ENCODE measurements around the gene THRSP. TPM values are rescaled to one million over a fixed set of nuclear protein-coding genes. Genes with fewer than 3 reads are reported as not detected.

Gene THRSP
- total and polyA plus RNA-seq, 2 of the 8 experiments (the other 6 are each of a cell fraction or from before 2014, with no cell fraction given), result 0.11 TPM; not detected in 1

DNA sequence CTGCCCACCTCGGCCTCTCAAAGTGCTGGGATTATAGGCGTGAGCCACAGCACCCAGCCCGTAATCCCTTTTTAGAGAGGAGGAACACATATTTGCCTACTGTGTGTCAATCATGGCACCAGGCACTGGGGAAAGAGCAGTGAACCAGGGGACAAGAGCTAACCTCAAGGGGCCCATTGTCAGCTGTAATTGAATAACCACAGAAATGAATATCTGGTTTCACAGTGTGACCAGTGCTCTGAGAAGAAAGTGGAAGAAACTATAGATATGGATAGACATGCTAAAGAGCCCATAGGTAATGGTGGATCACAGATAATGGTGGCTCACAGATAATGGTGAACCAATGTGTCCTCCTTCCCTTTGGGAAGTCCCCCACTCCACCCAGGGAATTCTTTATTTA lies 32.0 kb upstream of the THRSP start (continued):
- TF ChIP-seq CHD7 (IDR thresholded peaks at IDR 0.05; ENCODE audit: insufficient replicate concordance, low read length), result no peak
- TF ChIP-seq SIX5 (IDR thresholded peaks at IDR 0.05; ENCODE audit: low read depth, low read length), result no peak
- no peak for TF ChIP-seq HDAC6 (IDR thresholded peaks at IDR 0.05; ENCODE audit: low read depth, low read length)
- no peak for TF ChIP-seq BCL11A (IDR thresholded peaks at IDR 0.05; ENCODE audit: low read depth in 2 of 2, low read length in 2 of 2)
- no peak for TF ChIP-seq RFX5 (IDR thresholded peaks at IDR 0.05; ENCODE audit: borderline replicate concordance, low read depth, low read length)
- TF ChIP-seq JUN (IDR thresholded peaks at IDR 0.05; ENCODE audit: low read depth, low read length), result no peak
- TF ChIP-seq SP1 (IDR thresholded peaks at IDR 0.05; ENCODE audit: low read depth, low read length), result no peak
- TF ChIP-seq, protein P1, sequence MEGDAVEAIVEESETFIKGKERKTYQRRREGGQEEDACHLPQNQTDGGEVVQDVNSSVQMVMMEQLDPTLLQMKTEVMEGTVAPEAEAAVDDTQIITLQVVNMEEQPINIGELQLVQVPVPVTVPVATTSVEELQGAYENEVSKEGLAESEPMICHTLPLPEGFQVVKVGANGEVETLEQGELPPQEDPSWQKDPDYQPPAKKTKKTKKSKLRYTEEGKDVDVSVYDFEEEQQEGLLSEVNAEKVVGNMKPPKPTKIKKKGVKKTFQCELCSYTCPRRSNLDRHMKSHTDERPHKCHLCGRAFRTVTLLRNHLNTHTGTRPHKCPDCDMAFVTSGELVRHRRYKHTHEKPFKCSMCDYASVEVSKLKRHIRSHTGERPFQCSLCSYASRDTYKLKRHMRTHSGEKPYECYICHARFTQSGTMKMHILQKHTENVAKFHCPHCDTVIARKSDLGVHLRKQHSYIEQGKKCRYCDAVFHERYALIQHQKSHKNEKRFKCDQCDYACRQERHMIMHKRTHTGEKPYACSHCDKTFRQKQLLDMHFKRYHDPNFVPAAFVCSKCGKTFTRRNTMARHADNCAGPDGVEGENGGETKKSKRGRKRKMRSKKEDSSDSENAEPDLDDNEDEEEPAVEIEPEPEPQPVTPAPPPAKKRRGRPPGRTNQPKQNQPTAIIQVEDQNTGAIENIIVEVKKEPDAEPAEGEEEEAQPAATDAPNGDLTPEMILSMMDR (IDR thresholded peaks at IDR 0.05; ENCODE audit: control extremely low read depth in 1 of 3, insufficient read depth in 1 of 3, low read depth in 1 of 3, low read length in 3 of 3), result no peak
- no peak for TF ChIP-seq TCF12 (IDR thresholded peaks at IDR 0.05; ENCODE audit: low read depth, low read length)
- no peak for TF ChIP-seq RXRA (IDR thresholded peaks at IDR 0.05; ENCODE audit: insufficient read depth, low read depth, low read length)
